HG03280 (cell line): ENCODE results near the gene METRNL.
"Not testable (repeated sequence)": the region's sequence is repeated elsewhere in the genome, so short reads cannot be mapped to it uniquely, and the experiment has no call there.

Experiments used
- ATAC-seq: cut with Tn5 transposase; IDR thresholded peaks from one replicate; pipeline ENCODE4 v1.9.1; 2021; ENCODE audit warnings: mild to moderate bottlenecking, moderate library complexity; ENCODE audit not compliant: unreplicated experiment

METRNL gene

GRCh38 chr17:83134456-83134855 is 55.0 kb downstream of the METRNL start:
- not testable (repeated sequence) for ATAC-seq

- no peak for ATAC-seq
Measured at GRCh38 chr17:83135692-83136091, 56.3 kb downstream of the METRNL start.

GRCh38 chr17:83136156-83136555 is 56.7 kb downstream of the METRNL start:
- ATAC-seq: no peak

GRCh38 chr17:83136931-83137330 is 57.5 kb downstream of the METRNL start:
- ATAC-seq: no peak

- no peak for ATAC-seq
Measured at GRCh38 chr17:83137523-83137922, 58.1 kb downstream of the METRNL start.

- no peak for ATAC-seq
Measured at GRCh38 chr17:83138820-83139219, 59.4 kb downstream of the METRNL start.

GRCh38 chr17:83139541-83140248 is 60.3 kb downstream of the METRNL start:
- ATAC-seq: not testable (repeated sequence)

GRCh38 chr17:83140249-83140566 is 60.8 kb downstream of the METRNL start:
- not testable (repeated sequence) for ATAC-seq

- ATAC-seq: no peak
Measured at GRCh38 chr17:83142619-83143018, 63.2 kb downstream of the METRNL start.

GRCh38 chr17:83143817-83144231 is 64.4 kb downstream of the METRNL start:
- no peak for ATAC-seq
